ENCODE measurements around the gene ATCAY. TPM values are rescaled to one million over a fixed set of nuclear protein-coding genes. Genes with fewer than 3 reads are reported as not detected.

ATCAY gene
- total RNA-seq, 1 experiment from 2014 or later = not detected

DNA sequence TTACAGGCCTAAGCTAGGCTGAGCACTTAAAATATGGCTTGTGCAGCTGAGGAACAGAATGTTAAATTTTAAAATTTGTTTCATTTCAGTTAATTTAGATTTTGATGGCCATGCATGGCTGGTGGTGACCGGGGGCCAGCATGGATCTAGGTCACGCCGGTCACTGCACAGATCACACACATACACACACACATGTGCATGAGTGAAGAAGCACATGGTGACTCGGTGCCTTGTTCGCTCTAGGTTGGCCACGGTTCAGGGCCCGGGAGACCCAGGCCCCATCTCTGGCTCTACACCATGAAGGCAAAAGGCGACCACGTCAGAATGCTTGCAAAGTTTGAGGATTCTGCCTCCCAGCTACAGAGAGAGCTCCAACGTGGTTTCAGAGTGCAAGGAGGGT is 39.7 kb upstream of the ATCAY start:
- Mint-ChIP-seq H3K4me3 (ENCODE audit: unreplicated experiment) (no peak overlapping the region), H3K4me1 (ENCODE audit: insufficient read depth, unreplicated experiment) (no peaks in the 10 kb centered on the region), H3K27me3 (ENCODE audit: insufficient read depth, unreplicated experiment) (peaks cover 16% of the 10 kb centered on the region), H3K36me3 (ENCODE audit: insufficient read depth, unreplicated experiment) (peaks cover 5% of the 10 kb centered on the region), H3K27ac (ENCODE audit: low read depth, unreplicated experiment) (no peak overlapping the region), H3K9me3 (ENCODE audit: unreplicated experiment) (no peaks in the 10 kb centered on the region)
- no peak for TF ChIP-seq CTCF (IDR thresholded peaks at IDR 0.05; ENCODE audit: unreplicated experiment)
- ChIA-PET POLR2A (no interaction called here), CTCF (interaction anchor here (0.7 kb wide), 1 partner anchor 267 kb away, joined by 3 read pairs; no protein-coding TSS in a partner anchor)
- intact Hi-C loops (cut with micrococcal nuclease) = no loop called here
- DNase-seq (ENCODE audit: unreplicated experiment) = no peak
- BruUV-seq (replicated peaks) = no TSS peak

- ChIA-PET POLR2A (no interaction called here), CTCF (no interaction called here)
- Mint-ChIP-seq H3K27me3 (ENCODE audit: insufficient read depth, unreplicated experiment) (peaks cover 37% of the 10 kb centered on the region), H3K4me1 (ENCODE audit: insufficient read depth, unreplicated experiment) (no peaks in the 10 kb centered on the region), H3K36me3 (ENCODE audit: insufficient read depth, unreplicated experiment) (peaks cover 5% of the 10 kb centered on the region), H3K27ac (ENCODE audit: low read depth, unreplicated experiment) (no peak overlapping the region), H3K4me3 (ENCODE audit: unreplicated experiment) (no peak overlapping the region), H3K9me3 (ENCODE audit: unreplicated experiment) (no peaks in the 10 kb centered on the region)
- no peak for DNase-seq (ENCODE audit: unreplicated experiment)
- no peak for TF ChIP-seq CTCF (IDR thresholded peaks at IDR 0.05; ENCODE audit: unreplicated experiment)
- intact Hi-C loops (cut with micrococcal nuclease) = no loop called here
- BruUV-seq (replicated peaks) = no TSS peak
Measured at GRCh38 chr19:3842948-3843347, 37.5 kb upstream of the ATCAY start.

DNA sequence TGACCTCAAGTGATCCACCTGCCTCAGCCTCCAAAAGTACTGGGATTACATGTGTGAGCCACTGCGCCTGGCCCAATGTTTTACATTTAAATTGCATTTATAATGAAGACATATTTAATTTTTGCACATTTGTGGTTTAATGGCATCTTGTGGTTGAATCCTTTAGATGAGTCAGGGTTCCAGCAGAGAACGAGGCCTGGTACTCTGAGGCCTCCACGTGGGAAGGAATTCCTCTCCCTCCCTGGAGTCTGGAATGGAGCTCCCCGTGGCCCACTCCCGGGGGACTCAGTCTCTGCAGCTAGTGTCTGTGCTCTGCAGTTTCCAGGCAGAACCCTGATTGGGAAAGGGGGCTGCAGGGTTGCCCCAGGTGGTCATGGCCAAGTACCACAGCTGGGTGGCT is 35.9 kb upstream of the ATCAY start:
- no peak for TF ChIP-seq CTCF (IDR thresholded peaks at IDR 0.05; ENCODE audit: unreplicated experiment)
- no peaks in the 10 kb centered on the region for H3K9me3 Mint-ChIP-seq (ENCODE audit: unreplicated experiment)
- peaks cover 42% of the 10 kb centered on the region for H3K27me3 Mint-ChIP-seq (ENCODE audit: insufficient read depth, unreplicated experiment)
- no peak for DNase-seq (ENCODE audit: unreplicated experiment)
- H3K4me1 Mint-ChIP-seq (ENCODE audit: insufficient read depth, unreplicated experiment) = no peaks in the 10 kb centered on the region
- H3K4me3 Mint-ChIP-seq (ENCODE audit: unreplicated experiment) = no peak overlapping the region
- no TSS peak for BruUV-seq (replicated peaks)
- ChIA-PET POLR2A (no interaction called here), CTCF (no interaction called here)
- H3K36me3 Mint-ChIP-seq (ENCODE audit: insufficient read depth, unreplicated experiment) = no peaks in the 10 kb centered on the region
- H3K27ac Mint-ChIP-seq (ENCODE audit: low read depth, unreplicated experiment) = no peak overlapping the region
- intact Hi-C loops (cut with micrococcal nuclease) = no loop called here

GRCh38 chr19:3849092-3849491 is 31.4 kb upstream of the ATCAY start:
- Mint-ChIP-seq H3K27ac (ENCODE audit: low read depth, unreplicated experiment) (no peak overlapping the region), H3K36me3 (ENCODE audit: insufficient read depth, unreplicated experiment) (peaks cover 5% of the 10 kb centered on the region), H3K4me1 (ENCODE audit: insufficient read depth, unreplicated experiment) (peaks cover 9% of the 10 kb centered on the region), H3K9me3 (ENCODE audit: unreplicated experiment) (no peaks in the 10 kb centered on the region), H3K4me3 (ENCODE audit: unreplicated experiment) (no peak overlapping the region), H3K27me3 (ENCODE audit: insufficient read depth, unreplicated experiment) (peaks cover 51% of the 10 kb centered on the region)
- CTCF ChIA-PET = interaction anchor here (0.6 to 1.6 kb wide), 16 partner anchors 8 to 209 kb away, joined by 3 to 8 read pairs (median 3); no protein-coding TSS in a partner anchor
- POLR2A ChIA-PET = interaction anchor here (0.5 to 1.2 kb wide), 2 partner anchors 86 to 135 kb away, joined by 3 read pairs; no protein-coding TSS in a partner anchor
- peak; percentile 62 for TF ChIP-seq CTCF (IDR thresholded peaks at IDR 0.05; ENCODE audit: unreplicated experiment)
- intact Hi-C loops (cut with micrococcal nuclease) = loop anchor here (2.0 kb wide), 1 partner anchor 182 kb away; no protein-coding TSS in a partner anchor
- peak; percentile 73 for DNase-seq (ENCODE audit: unreplicated experiment)
- no TSS peak for BruUV-seq (replicated peaks)
